ENCODE data around the gene FAM20C. TPM values are rescaled to one million over a fixed set of nuclear protein-coding genes. Genes with fewer than 3 reads are reported as not detected.

The FAM20C gene
- total and polyA plus RNA-seq, 2 donors (not counting 3 experiments of a cell fraction or from before 2014, with no cell fraction given) = 14.2 to 34.5 TPM

DNA sequence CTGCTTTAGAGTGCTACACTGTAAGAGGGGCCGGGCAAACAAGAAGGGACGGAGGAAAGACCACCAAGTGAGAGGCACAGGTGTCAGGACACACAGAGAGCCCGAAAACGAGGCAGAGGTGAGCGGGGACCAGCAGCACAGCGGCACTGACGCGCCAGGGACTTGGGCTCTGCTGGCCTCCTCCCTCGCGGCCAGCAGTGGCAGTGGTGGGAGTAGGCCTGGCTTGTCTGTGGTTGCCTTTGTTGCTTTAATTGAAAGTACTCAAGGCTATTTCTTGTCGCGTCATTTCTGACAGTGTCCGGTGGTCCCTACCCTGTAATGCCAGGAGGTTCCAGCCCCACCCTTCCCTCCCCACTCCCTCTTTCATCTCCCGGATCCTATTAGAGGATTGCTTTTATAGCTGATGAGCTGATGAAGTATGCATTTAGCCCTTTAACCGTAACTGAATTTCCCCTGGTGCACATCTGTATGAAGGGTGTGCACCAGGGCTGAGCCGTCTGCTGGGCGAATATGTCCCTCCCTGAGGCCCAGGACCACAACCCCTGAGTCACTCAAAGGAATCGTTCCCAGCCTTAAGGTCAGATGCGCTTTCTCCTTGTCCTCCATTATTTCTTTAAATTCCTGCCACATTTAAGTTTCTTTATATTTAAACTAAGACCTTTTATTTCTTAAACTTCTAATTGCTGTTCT lies 39.5 kb upstream of the FAM20C start:
- Histone ChIP-seq H3K36me3 (ENCODE audit: control insufficient read depth in 2 of 2, extremely low read depth in 1 of 2, insufficient read depth in 2 of 2, low read length in 2 of 2) (no peaks in the 10 kb centered on the region), H3K9ac (replicated peaks; ENCODE audit: extremely low read depth, insufficient read depth, low read length) (no peak overlapping the region), H3K4me3 (replicated peaks in 1 of 3; ENCODE audit: insufficient read depth in 1 of 3, low read depth in 1 of 3, low read length in 3 of 3) (no peak overlapping the region), H3K9me1 (replicated peaks; ENCODE audit: control insufficient read depth, extremely low read depth, insufficient read depth, low read length) (no peaks in the 10 kb centered on the region), H3K9me3 (replicated peaks; ENCODE audit: control insufficient read depth, insufficient read depth, low read length) (no peaks in the 10 kb centered on the region), H4K20me1 (replicated peaks; ENCODE audit: control insufficient read depth, extremely low read depth, insufficient read depth, low read length) (no peaks in the 10 kb centered on the region), H3K4me1 (ENCODE audit: control insufficient read depth, extremely low read depth, insufficient read depth, low read length) (peaks cover 9% of the 10 kb centered on the region), H3K27ac (ENCODE audit: insufficient read depth, low read depth, low read length) (no peak overlapping the region), H3K4me2 (ENCODE audit: insufficient read depth, low read length) (no peak overlapping the region), H2AFZ (ENCODE audit: low read depth, low read length) (no peak overlapping the region), H3K79me2 (ENCODE audit: control insufficient read depth, insufficient read depth, low read length) (no peaks in the 10 kb centered on the region), H3K27me3 (ENCODE audit: control insufficient read depth in 2 of 2, insufficient read depth in 2 of 2, low read length in 2 of 2) (peaks cover 0 to 3% of the 10 kb centered on the region in 2 experiments)
- FAIRE-seq (no peak), DNase-seq (ENCODE audit: low read depth, low spot score) (no peak)
- dilution Hi-C loops (cut with MboI; ENCODE audit: extremely low pct_ligation_motif_present, low sequenced_read_pairs) (no loop called here), intact Hi-C loops (cut with micrococcal nuclease) (no loop called here)
- CTCF ChIA-PET = interaction anchor here (0.6 kb wide), 1 partner anchor 95 kb away, joined by 3 read pairs; no protein-coding TSS in a partner anchor
- POLR2A ChIA-PET = no interaction called here
- no peak for TF ChIP-seq FOS (IDR thresholded peaks at IDR 0.05; ENCODE audit: borderline replicate concordance, insufficient read depth, low read length)
- TF ChIP-seq EZH2 (IDR thresholded peaks at IDR 0.05; ENCODE audit: borderline replicate concordance, low read depth, low read length, severe bottlenecking) = no peak
- TF ChIP-seq MYC (IDR thresholded peaks at IDR 0.05; ENCODE audit: low read depth, low read length) = no peak
- no peak for TF ChIP-seq POLR2A (IDR thresholded peaks at IDR 0.05; ENCODE audit: low read depth, low read length)
- no peak for TF ChIP-seq POLR2AphosphoS5 (IDR thresholded peaks at IDR 0.05; ENCODE audit: insufficient read depth, low read depth, low read length)
- TF ChIP-seq, protein P1, sequence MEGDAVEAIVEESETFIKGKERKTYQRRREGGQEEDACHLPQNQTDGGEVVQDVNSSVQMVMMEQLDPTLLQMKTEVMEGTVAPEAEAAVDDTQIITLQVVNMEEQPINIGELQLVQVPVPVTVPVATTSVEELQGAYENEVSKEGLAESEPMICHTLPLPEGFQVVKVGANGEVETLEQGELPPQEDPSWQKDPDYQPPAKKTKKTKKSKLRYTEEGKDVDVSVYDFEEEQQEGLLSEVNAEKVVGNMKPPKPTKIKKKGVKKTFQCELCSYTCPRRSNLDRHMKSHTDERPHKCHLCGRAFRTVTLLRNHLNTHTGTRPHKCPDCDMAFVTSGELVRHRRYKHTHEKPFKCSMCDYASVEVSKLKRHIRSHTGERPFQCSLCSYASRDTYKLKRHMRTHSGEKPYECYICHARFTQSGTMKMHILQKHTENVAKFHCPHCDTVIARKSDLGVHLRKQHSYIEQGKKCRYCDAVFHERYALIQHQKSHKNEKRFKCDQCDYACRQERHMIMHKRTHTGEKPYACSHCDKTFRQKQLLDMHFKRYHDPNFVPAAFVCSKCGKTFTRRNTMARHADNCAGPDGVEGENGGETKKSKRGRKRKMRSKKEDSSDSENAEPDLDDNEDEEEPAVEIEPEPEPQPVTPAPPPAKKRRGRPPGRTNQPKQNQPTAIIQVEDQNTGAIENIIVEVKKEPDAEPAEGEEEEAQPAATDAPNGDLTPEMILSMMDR (IDR thresholded peaks at IDR 0.05; ENCODE audit: extremely low read depth in 1 of 2, insufficient read depth in 1 of 2, low read depth in 1 of 2, low read length in 2 of 2) = no peak
- no peak for TF ChIP-seq JUN (IDR thresholded peaks at IDR 0.05; ENCODE audit: borderline replicate concordance, insufficient read depth, insufficient read length, low read depth)
- no TSS peak for BruUV-seq (replicated peaks)
